GM06990 (cell line): ENCODE results near the gene GH1.

Experiments
- DNase-seq: peaks from one replicate; pipeline ENCODE4 v3.0.0-alpha.2; 2011; ENCODE audit not compliant: insufficient read length; ENCODE audit errors: extremely low read depth
- H3K27me3 ChIP-seq: replicated peaks from 2 replicates; pipeline ENCODE4 v1.6.0; 2011; ENCODE audit warnings: low read length; ENCODE audit not compliant: control insufficient read depth, insufficient read depth
- H3K36me3 ChIP-seq: 2 replicates; pipeline ENCODE4 v1.5.1; 2011; ENCODE audit warnings: low read length; ENCODE audit not compliant: control insufficient read depth, insufficient read depth
- H3K4me3 ChIP-seq: replicated peaks from 2 replicates; pipeline ENCODE4 v1.5.1; 2011; ENCODE audit warnings: low read depth, mild to moderate bottlenecking, control low read depth, low read length
- CTCF ChIP-seq: IDR thresholded peaks from 2 replicates; pipeline ENCODE4 v1.5.1; 2011; ENCODE audit warnings: low read length, control low read depth, mild to moderate bottlenecking, inconsistent platforms; ENCODE audit not compliant: insufficient read depth, poor library complexity, severe bottlenecking

GH1 gene

GRCh38 chr17:63954402-63955063 is 35.9 kb upstream of the GH1 start:
- Histone ChIP-seq H3K36me3 (no peaks in the 10 kb centered on the region), H3K4me3 (no peak overlapping the region), H3K27me3 (no peaks in the 10 kb centered on the region)
- DNase-seq: peak; percentile 72
- TF ChIP-seq CTCF: no peak

GRCh38 chr17:63950940-63951907 is 32.6 kb upstream of the GH1 start:
- Histone ChIP-seq H3K36me3 (no peaks in the 10 kb centered on the region), H3K4me3 (no peak overlapping the region), H3K27me3 (no peaks in the 10 kb centered on the region)
- no peak for DNase-seq
- TF ChIP-seq CTCF: peak; percentile 77

- Histone ChIP-seq H3K27me3 (no peaks in the 10 kb centered on the region), H3K4me3 (no peak overlapping the region), H3K36me3 (no peaks in the 10 kb centered on the region)
- TF ChIP-seq CTCF: no peak
- no peak for DNase-seq
Observed at GRCh38 chr17:63949576-63950250, 31.1 kb upstream of the GH1 start.

- DNase-seq: no peak
- no peak for TF ChIP-seq CTCF
- Histone ChIP-seq H3K4me3 (no peak overlapping the region), H3K36me3 (no peaks in the 10 kb centered on the region), H3K27me3 (no peaks in the 10 kb centered on the region)
Observed at GRCh38 chr17:63948521-63948920, 29.9 kb upstream of the GH1 start.

- Histone ChIP-seq H3K4me3 (no peak overlapping the region), H3K27me3 (no peaks in the 10 kb centered on the region), H3K36me3 (no peaks in the 10 kb centered on the region)
- TF ChIP-seq CTCF: no peak
- no peak for DNase-seq
Observed at GRCh38 chr17:63947711-63948330, 29.2 kb upstream of the GH1 start.
